H1 (cell line): ENCODE results near the gene VPS41. TPM values are rescaled to one million over a fixed set of nuclear protein-coding genes. Genes with fewer than 3 reads are reported as not detected.

Experiments used
- CTCF ChIA-PET: fragments of 300-600 bp; sonication (Branson Sonifier 250); formaldehyde crosslinking; loops from one replicate; lab custom pipeline; 2021; ENCODE audit not compliant: partially characterized antibody; lab: Charles Lee
- POLR2A ChIA-PET: fragments of 300-600 bp; sonication (Branson Sonifier 250); formaldehyde crosslinking; loops from one replicate; lab custom pipeline; 2021; ENCODE audit warnings: inconsistent platforms; ENCODE audit not compliant: partially characterized antibody; lab: Charles Lee
- DNase-seq, 2 experiments: peaks; one replicate each; pipeline versions ENCODE4 v3.0.0 to v3.0.0-alpha.2; 2010 to 2022; ENCODE audit warnings: low spot score in 2 of 2, low read depth in 1 of 2, mixed read lengths in 1 of 2
- FAIRE-seq: peaks from 2 replicates; lab custom pipeline; 2011; peaks lifted over from hg19 to GRCh38; lab: Jason Lieb, UNC
- H2AFZ ChIP-seq: 2 replicates; pipeline ENCODE4 v1.8.1; 2012; ENCODE audit warnings: low read length, inconsistent platforms
- H2AK5ac ChIP-seq: 2 replicates; pipeline ENCODE4 v1.6.1; 2013; ENCODE audit warnings: low read depth, low read length
- H2BK120ac ChIP-seq: replicated peaks from 2 replicates; pipeline ENCODE3; 2013; ENCODE audit warnings: low read depth, low read length, inconsistent platforms
- H2BK12ac ChIP-seq: 2 replicates; pipeline ENCODE4 v1.6.1; 2013; ENCODE audit warnings: low read depth, low read length
- H2BK15ac ChIP-seq: 2 replicates; pipeline ENCODE4 v1.6.1; 2013; ENCODE audit warnings: low read length
- H2BK20ac ChIP-seq: 2 replicates; pipeline ENCODE4 v1.6.1; 2013; ENCODE audit warnings: low read length
- H2BK5ac ChIP-seq: 2 replicates; pipeline ENCODE4 v1.6.1; 2013; ENCODE audit warnings: low read depth, low read length
- H3K14ac ChIP-seq: 2 replicates; pipeline ENCODE4 v1.6.1; 2013; ENCODE audit warnings: inconsistent platforms; ENCODE audit not compliant: insufficient read length
- H3K18ac ChIP-seq: 2 replicates; pipeline ENCODE4 v1.6.1; 2013; ENCODE audit warnings: low read length; ENCODE audit errors: extremely low read depth
- H3K23ac ChIP-seq: 2 replicates; pipeline ENCODE4 v1.6.1; 2013; ENCODE audit warnings: inconsistent platforms; ENCODE audit not compliant: insufficient read length
- H3K23me2 ChIP-seq: 2 replicates; pipeline ENCODE4 v1.6.1; 2013; ENCODE audit warnings: low read depth, low read length
- H3K27ac ChIP-seq: 2 replicates; pipeline ENCODE4 v1.6.1; 2011; ENCODE audit warnings: low read depth, low read length, inconsistent platforms
- H3K27me3 ChIP-seq, 4 experiments: replicated peaks in 1 of 4; 1 replicate in 1 of 4; 2 replicates in 3 of 4; pipeline versions ENCODE4 v1.6.1 to v1.8.1; 2011 to 2013; ENCODE audit warnings: low read length in 3 of 4, mild to moderate bottlenecking in 3 of 4, inconsistent platforms in 2 of 4, mixed read lengths in 2 of 4, moderate library complexity in 1 of 4; ENCODE audit not compliant: control insufficient read depth in 3 of 4, insufficient read depth in 3 of 4; ENCODE audit errors: extremely low read depth in 1 of 4
- H3K36me3 ChIP-seq, 4 experiments: 2 replicates each; pipeline versions ENCODE4 v1.6.1 to v1.8.1; 2011 to 2013; ENCODE audit warnings: mild to moderate bottlenecking in 4 of 4, low read length in 3 of 4, moderate library complexity in 2 of 4, control low read depth in 1 of 4, inconsistent platforms in 1 of 4; ENCODE audit not compliant: insufficient read depth in 4 of 4, control insufficient read depth in 2 of 4
- H3K4ac ChIP-seq: replicated peaks from 2 replicates; pipeline ENCODE3; 2013; ENCODE audit warnings: low read length, low read depth, mixed read lengths, inconsistent platforms; ENCODE audit not compliant: insufficient read length
- H3K4me1 ChIP-seq, 4 experiments: replicated peaks in 1 of 4; 1 replicate in 1 of 4; 2 replicates in 3 of 4; pipeline versions ENCODE4 v1.6.1 to v1.8.1; 2011 to 2013; ENCODE audit warnings: low read length in 3 of 4, inconsistent platforms in 2 of 4, mixed read lengths in 1 of 4; ENCODE audit not compliant: insufficient read depth in 4 of 4, control insufficient read depth in 3 of 4
- H3K4me2 ChIP-seq, 2 experiments: 2 replicates each; pipeline versions ENCODE4 v1.6.1 to v1.8.1; 2011 to 2013; ENCODE audit warnings: low read depth in 2 of 2, low read length in 2 of 2, control low read depth in 1 of 2, inconsistent platforms in 1 of 2, mild to moderate bottlenecking in 1 of 2; ENCODE audit not compliant: insufficient read depth in 1 of 2
- H3K4me3 ChIP-seq, 4 experiments: fragments of 200-600, 300-600 bp in 1 of 4; sonication (generic), shearing (Covaris generic), sonication (Bioruptor Twin) in 1 of 4; 2 replicates each; pipeline versions ENCODE4 v1.5.1 to v1.8.1; 2011 to 2016; ENCODE audit warnings: low read length in 4 of 4, low read depth in 3 of 4, control low read depth in 2 of 4, inconsistent platforms in 2 of 4, mild to moderate bottlenecking in 2 of 4, mixed read lengths in 1 of 4, moderate library complexity in 1 of 4; ENCODE audit not compliant: insufficient read depth in 2 of 4; ENCODE audit errors: extremely low read depth in 1 of 4
- H3K56ac ChIP-seq: replicated peaks from 2 replicates; pipeline ENCODE3; 2013; ENCODE audit warnings: low read depth, mild to moderate bottlenecking, mixed read lengths, low read length, inconsistent platforms; ENCODE audit not compliant: insufficient read length
- H3K79me1 ChIP-seq: 2 replicates; pipeline ENCODE4 v1.6.1; 2013; ENCODE audit warnings: low read depth, low read length, control low read depth
- H3K79me2 ChIP-seq, 2 experiments: 2 replicates each; pipeline versions ENCODE4 v1.6.1 to v1.8.1; 2012 to 2013; ENCODE audit warnings: low read length in 2 of 2, mild to moderate bottlenecking in 2 of 2, inconsistent platforms in 1 of 2; ENCODE audit not compliant: insufficient read depth in 2 of 2, control insufficient read depth in 1 of 2
- H3K9ac ChIP-seq, 4 experiments: replicated peaks in 1 of 4; 1 replicate in 1 of 4; 2 replicates in 3 of 4; pipeline versions ENCODE4 v1.6.1 to v1.8.1; 2011 to 2013; ENCODE audit warnings: low read depth in 3 of 4, low read length in 3 of 4, control low read depth in 2 of 4, mild to moderate bottlenecking in 2 of 4, moderate library complexity in 2 of 4, inconsistent platforms in 1 of 4; ENCODE audit errors: extremely low read depth in 1 of 4
- H3K9me3 ChIP-seq, 2 experiments: 2 replicates each; pipeline versions ENCODE4 v1.6.1 to v1.8.1; 2012 to 2013; ENCODE audit warnings: mild to moderate bottlenecking in 2 of 2, moderate library complexity in 2 of 2, control low read depth in 1 of 2, inconsistent platforms in 1 of 2, low read depth in 1 of 2, low read length in 1 of 2, mixed read lengths in 1 of 2; ENCODE audit not compliant: insufficient read depth in 2 of 2
- H4K20me1 ChIP-seq, 2 experiments: replicated peaks in 1 of 2; 2 replicates each; pipeline versions ENCODE3 to v1.8.1; 2011 to 2013; ENCODE audit warnings: inconsistent platforms in 2 of 2, low read length in 2 of 2, mild to moderate bottlenecking in 1 of 2; ENCODE audit not compliant: insufficient read depth in 2 of 2, control insufficient read depth in 1 of 2
- H4K5ac ChIP-seq: 2 replicates; pipeline ENCODE4 v1.6.1; 2013; ENCODE audit warnings: low read length, low read depth, mixed read lengths, inconsistent platforms; ENCODE audit not compliant: insufficient read length
- H4K8ac ChIP-seq: 2 replicates; pipeline ENCODE4 v1.8.0; 2013; ENCODE audit warnings: mild to moderate bottlenecking, moderate library complexity, low read length, inconsistent platforms; ENCODE audit not compliant: insufficient read depth; ENCODE audit errors: extremely low read depth
- H4K91ac ChIP-seq: replicated peaks from 2 replicates; pipeline ENCODE3; 2013; ENCODE audit warnings: low read length, mixed read lengths, inconsistent platforms; ENCODE audit not compliant: insufficient read length
- CEBPB ChIP-seq: IDR thresholded peaks from 2 replicates; pipeline ENCODE4 v1.6.1; 2012; ENCODE audit warnings: low read depth, low read length
- CREB1 ChIP-seq: IDR thresholded peaks from 2 replicates; pipeline ENCODE4 v1.6.1; 2012; ENCODE audit warnings: inconsistent platforms
- CTBP2 ChIP-seq: IDR thresholded peaks from 2 replicates; pipeline ENCODE4 v1.7.0; 2011; ENCODE audit warnings: borderline replicate concordance, mild to moderate bottlenecking, moderate library complexity, mixed read lengths, low read length; ENCODE audit not compliant: insufficient read depth, insufficient read length
- EGR1 ChIP-seq: IDR thresholded peaks from 2 replicates; pipeline ENCODE4 v1.6.1; 2011; ENCODE audit warnings: low read depth, low read length, borderline replicate concordance
- GABPA ChIP-seq: IDR thresholded peaks from 2 replicates; pipeline ENCODE4 v1.6.1; 2011; ENCODE audit warnings: mild to moderate bottlenecking, low read length, moderate library complexity, borderline replicate concordance; ENCODE audit not compliant: insufficient read depth
- HDAC2 ChIP-seq, 2 experiments: fragments of 300-600 bp in 1 of 2; sonication (generic) in 1 of 2; IDR thresholded peaks; 2 replicates each; pipeline ENCODE4 v1.6.1; 2011 to 2012; ENCODE audit warnings: low read depth in 2 of 2, low read length in 2 of 2, mild to moderate bottlenecking in 2 of 2, moderate library complexity in 2 of 2, borderline replicate concordance in 1 of 2, inconsistent platforms in 1 of 2
- KDM4A ChIP-seq: IDR thresholded peaks from one replicate; pipeline ENCODE4 v1.7.1; 2012; ENCODE audit warnings: low read depth, mild to moderate bottlenecking, moderate library complexity, low read length, inconsistent platforms; ENCODE audit not compliant: severe bottlenecking
- NANOG ChIP-seq: IDR thresholded peaks from 2 replicates; pipeline ENCODE4 v1.6.1; 2011; ENCODE audit warnings: low read length, low read depth, mild to moderate bottlenecking, inconsistent platforms; ENCODE audit not compliant: insufficient read depth, poor library complexity, severe bottlenecking
- POLR2A ChIP-seq, 2 experiments: IDR thresholded peaks; 1 replicate in 1 of 2; 2 replicates in 1 of 2; pipeline ENCODE4 v1.6.1; 2011; ENCODE audit warnings: low read depth in 2 of 2, low read length in 2 of 2, mild to moderate bottlenecking in 2 of 2; ENCODE audit errors: control extremely low read depth in 1 of 2
- RAD21 ChIP-seq, 2 experiments: IDR thresholded peaks in 1 of 2; conservative IDR thresholded peaks in 1 of 2; 2 replicates each; pipeline ENCODE4 v1.6.1; 2011; ENCODE audit warnings: low read depth in 2 of 2, low read length in 2 of 2, improper control_type of control experiment in 1 of 2, inconsistent platforms in 1 of 2, mild to moderate bottlenecking in 1 of 2, moderate library complexity in 1 of 2
- SIN3A ChIP-seq, 2 experiments: IDR thresholded peaks in 1 of 2; conservative IDR thresholded peaks in 1 of 2; 2 replicates each; pipeline ENCODE4 v1.6.1; 2011 to 2012; ENCODE audit warnings: low read length in 2 of 2, improper control_type of control experiment in 1 of 2, low read depth in 1 of 2, mild to moderate bottlenecking in 1 of 2
- SP4 ChIP-seq: IDR thresholded peaks from 2 replicates; pipeline ENCODE4 v1.6.1; 2012; ENCODE audit warnings: low read length, inconsistent platforms
- TBP ChIP-seq: IDR thresholded peaks from 2 replicates; pipeline ENCODE4 v1.6.1; 2011; ENCODE audit warnings: low read depth, low read length, improper control_type of control experiment
- WGBS, 2 experiments: shearing (Covaris generic) in 1 of 2; methylation state at CpG; one replicate each; pipeline versions ENCODE4 v1.1.6 to v1.1.7; 2013 to 2015; ENCODE audit warnings: low lambda C conversion rate in 2 of 2, mixed read lengths in 2 of 2, inconsistent platforms in 1 of 2, low coverage in 1 of 2, missing lambda C conversion rate in 1 of 2; ENCODE audit not compliant: insufficient replicate concordance in 2 of 2, insufficient coverage in 1 of 2, insufficient read length in 1 of 2; ENCODE audit errors: extremely low coverage in 1 of 2, missing lambda C conversion rate in 1 of 2; 5-methylcytosine and 5-hydroxymethylcytosine counted together
- polyA plus RNA-seq, 7 experiments: library from polyadenylated mRNA; depleted of rRNA in 3 of 7; stranded (reverse) in 5 of 7; unstranded in 2 of 7; fragments of >200 nt in 5 of 7; fragments of 200-250 nt in 2 of 7; gene quantifications; 1 replicate in 5 of 7; 2 replicates in 1 of 7; 4 replicates in 1 of 7; pipeline versions ENCODE4 v1.2.1 to v1.2.3, GENCODE V29; 2011 to 2013; ENCODE audit warnings: missing spikeins in 2 of 7, mixed read lengths in 2 of 7
- total RNA-seq: library from RNA; stranded (reverse); fragmentation: NEBNext Ultra II Directional; extraction: Animal tissue kit (Norgen Biotek cat#: 25700); gene quantifications from 2 replicates; pipeline ENCODE4 v1.2.1, GENCODE V29; 2021

VPS41 gene
- total and polyA plus RNA-seq, 2 of the 8 experiments (the other 6 are each of a cell fraction or from before 2014, with no cell fraction given): 10.7 to 63.3 TPM

DNA sequence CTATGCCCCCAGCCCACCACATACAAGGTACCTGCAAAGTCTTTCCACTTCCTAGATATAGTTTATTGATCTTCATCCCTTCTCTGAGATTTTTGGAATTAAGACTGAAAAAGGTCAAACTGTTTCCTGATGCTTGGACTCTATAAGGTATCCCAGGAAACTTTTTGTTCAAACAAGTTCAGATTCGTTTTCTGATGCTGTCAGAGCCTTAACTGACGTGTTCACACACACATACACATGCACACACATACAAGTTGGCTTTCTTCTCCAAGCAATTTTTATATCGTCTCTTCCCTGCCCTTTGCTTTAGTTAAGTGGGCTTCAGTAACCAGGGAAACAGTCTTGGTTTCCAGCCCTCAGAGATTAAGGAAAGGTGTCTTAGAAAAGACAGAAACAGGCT is 11.7 kb upstream of the VPS41 start:
- Histone ChIP-seq H3K9me3 (no peaks in the 10 kb centered on the region), H2BK20ac (no peak overlapping the region), H4K5ac (no peak overlapping the region), H3K4me2 (no peak overlapping the region), H3K36me3 (no peaks in the 10 kb centered on the region), H2AFZ (no peak overlapping the region; the same call in 1 of the 2 replicates), H3K4me3 (no peak overlapping the region), H3K27me3 (no peaks in the 10 kb centered on the region), H2BK120ac (no peak overlapping the region), H2AK5ac (no peak overlapping the region), H4K20me1 (no peaks in the 10 kb centered on the region), H4K8ac (no peak overlapping the region), H2BK12ac (no peak overlapping the region), H4K91ac (no peak overlapping the region), H3K79me1 (no peaks in the 10 kb centered on the region), H3K9ac (no peak overlapping the region), H3K14ac (no peak overlapping the region), H3K27ac (no peak overlapping the region), H2BK15ac (no peak overlapping the region), H3K23me2 (no peaks in the 10 kb centered on the region), H3K4me1 (no peaks in the 10 kb centered on the region), H3K4ac (no peak overlapping the region), H3K79me2 (no peaks in the 10 kb centered on the region), H3K56ac (no peak overlapping the region), H2BK5ac (no peak overlapping the region), H3K18ac (no peak overlapping the region), H3K23ac (no peak overlapping the region)
- FAIRE-seq (no peak), DNase-seq (no peak)
- CTCF ChIA-PET: interaction anchor here (1.3 kb wide), 1 partner anchor 124 kb away, joined by 3 read pairs; no protein-coding TSS in a partner anchor
- POLR2A ChIA-PET: no interaction called here
- 71% methylated on average over 3 of the region's 3 CpGs; no CpG with 5 or more reads in 1 of the 2 experiments for WGBS, 2 experiments
- TF ChIP-seq RAD21 (IDR thresholded peaks at IDR 0.05 in 1 of 2, conservative IDR thresholded peaks at IDR 0.05 in 1 of 2; ENCODE audit: low read depth in 2 of 2, low read length in 2 of 2) (no peak), NANOG (no peak), HDAC2 (IDR thresholded peaks at IDR 0.05; ENCODE audit: borderline replicate concordance in 1 of 2, low read depth in 2 of 2, low read length in 2 of 2) (no peak), GABPA (no peak), EGR1 (no peak), CEBPB (no peak), CREB1 (no peak), CTBP2 (no peak), SP4 (no peak), KDM4A (no peak), TBP (no peak), SIN3A (conservative IDR thresholded peaks at IDR 0.05 in 1 of 2, IDR thresholded peaks at IDR 0.05 in 1 of 2; ENCODE audit: low read depth in 1 of 2, low read length in 2 of 2) (no peak), POLR2A (IDR thresholded peaks at IDR 0.05; ENCODE audit: control extremely low read depth in 1 of 2, low read depth in 2 of 2, low read length in 2 of 2) (no peak)
- TF ChIP-seq, all 59 proteins: peak for 0
